CD4-positive, alpha-beta T cell treated with Interleukin-6 at 100 ng/mL for 8 hours (primary cell): ENCODE data around the gene BAIAP2L1.
"Not testable (repeated sequence)": the region's sequence is repeated elsewhere in the genome, so short reads cannot be mapped to it uniquely, and the experiment has no call there.

Experiments
- DNase-seq: peaks from one replicate; pipeline ENCODE4 v3.0.0-alpha.2; 2020; ENCODE audit warnings: mixed read lengths, low spot score

BAIAP2L1 gene

GRCh38 chr7:98319176-98319575 lies 81.7 kb downstream of the BAIAP2L1 start:
- DNase-seq: no peak

GRCh38 chr7:98317366-98318040 lies 83.4 kb downstream of the BAIAP2L1 start:
- no peak for DNase-seq

- DNase-seq: not testable (repeated sequence)
These were observed 84.8 kb downstream of the BAIAP2L1 start for GRCh38 chr7:98315994-98316527.

- DNase-seq: no peak
These were observed 85.4 kb downstream of the BAIAP2L1 start for GRCh38 chr7:98315318-98315993.

DNA sequence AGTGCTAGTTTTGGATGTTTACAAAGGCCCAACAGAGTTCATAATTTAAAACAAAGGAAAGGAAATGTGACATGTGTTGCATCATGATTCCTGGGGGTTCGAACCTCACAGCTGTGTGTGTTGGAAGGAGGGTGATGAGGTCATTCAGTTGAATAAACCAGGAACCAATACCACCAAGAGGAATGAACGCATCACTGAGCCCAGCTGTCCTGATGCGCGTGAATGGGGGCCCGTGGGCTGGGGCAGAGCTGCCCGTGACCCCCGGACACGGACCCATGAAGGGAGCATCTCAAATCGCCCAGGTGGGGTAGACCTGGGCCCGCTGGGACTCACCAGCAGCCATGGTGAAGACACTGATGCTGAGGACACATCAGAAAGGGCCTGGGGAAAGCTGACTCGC lies 86.4 kb downstream of the BAIAP2L1 start:
- DNase-seq: no peak

- no peak for DNase-seq
These were observed 88.7 kb downstream of the BAIAP2L1 start for GRCh38 chr7:98312201-98312600.

- no peak for DNase-seq
These were observed 91.3 kb downstream of the BAIAP2L1 start for GRCh38 chr7:98309566-98309965.

GRCh38 chr7:98307971-98308466 lies 92.9 kb downstream of the BAIAP2L1 start:
- no peak for DNase-seq

DNA sequence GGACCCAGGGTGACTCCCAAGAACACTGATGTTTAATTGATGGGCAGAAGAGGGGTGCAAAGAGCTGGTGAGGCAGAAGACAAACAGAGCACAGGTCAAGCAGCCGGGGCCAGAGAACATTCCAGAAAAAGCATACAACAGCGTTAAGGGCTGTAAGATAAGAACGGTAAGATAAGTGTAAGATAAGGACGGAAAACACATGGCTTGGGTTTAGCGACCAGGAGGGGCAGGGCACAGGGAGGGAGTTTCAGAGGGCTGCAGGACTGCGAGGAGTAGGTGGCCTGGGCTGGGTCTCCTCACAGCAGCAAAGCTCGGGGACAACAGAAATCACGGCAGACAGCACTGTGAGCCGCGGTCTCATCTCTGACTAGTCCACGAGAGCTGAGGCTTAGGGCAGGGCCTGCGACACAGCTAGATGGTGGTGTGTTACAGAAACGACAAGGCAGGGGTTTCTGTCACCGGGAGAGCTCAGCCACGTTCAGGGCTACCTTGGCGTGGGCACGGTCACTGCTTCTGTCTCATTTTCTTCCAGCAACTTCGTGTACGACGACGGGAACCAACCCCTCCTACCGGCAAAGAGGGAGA lies 94.8 kb downstream of the BAIAP2L1 start:
- DNase-seq: no peak

DNA sequence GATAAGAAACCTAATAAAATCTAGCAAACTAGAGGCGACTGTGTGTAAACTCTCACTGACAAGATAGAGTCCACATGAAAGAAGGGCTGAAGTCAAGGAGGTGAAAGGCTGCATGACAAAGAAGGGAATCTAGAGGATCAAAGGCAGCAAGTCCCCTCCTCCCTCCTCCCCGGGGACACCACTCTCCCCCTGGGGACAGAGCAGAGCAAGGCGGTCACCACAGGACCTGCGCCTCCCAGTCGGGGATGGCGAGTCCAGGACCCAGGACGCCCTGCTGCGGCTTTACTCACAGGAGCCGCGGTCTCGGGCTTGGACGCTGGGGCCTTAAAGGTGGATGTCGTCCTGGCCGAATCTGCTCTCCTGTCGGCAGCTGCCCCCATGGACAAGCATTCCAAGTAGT lies 97.0 kb downstream of the BAIAP2L1 start:
- DNase-seq: no peak

- no peak for DNase-seq
These were observed 97.6 kb downstream of the BAIAP2L1 start for GRCh38 chr7:98303176-98303865.

- no peak for DNase-seq
These were observed 99.0 kb downstream of the BAIAP2L1 start for GRCh38 chr7:98301693-98302470.

- no peak for DNase-seq
These were observed 100.1 kb downstream of the BAIAP2L1 start for GRCh38 chr7:98300595-98301372.

- DNase-seq: no peak
These were observed 103.1 kb downstream of the BAIAP2L1 start for GRCh38 chr7:98297626-98298286.

DNA sequence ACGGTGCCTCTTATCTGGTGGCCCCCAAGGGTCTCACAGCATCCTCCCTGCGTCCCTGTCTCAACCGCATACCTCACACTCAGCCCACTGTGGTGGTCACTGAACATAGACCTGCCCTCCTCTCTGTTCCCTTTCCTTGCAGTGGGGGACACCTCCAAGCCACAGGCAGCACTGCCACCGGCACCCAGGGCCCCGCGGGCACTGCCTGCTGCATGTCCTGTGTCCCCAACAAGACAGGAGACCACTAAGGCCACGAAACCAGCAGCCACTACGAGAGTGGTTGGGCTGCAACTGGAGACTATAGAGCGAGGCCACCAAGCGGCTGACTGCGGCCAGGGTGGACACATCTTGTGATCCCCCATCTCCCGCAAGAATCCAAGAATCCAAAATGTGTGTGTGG lies 104.1 kb downstream of the BAIAP2L1 start:
- DNase-seq: no peak

DNA sequence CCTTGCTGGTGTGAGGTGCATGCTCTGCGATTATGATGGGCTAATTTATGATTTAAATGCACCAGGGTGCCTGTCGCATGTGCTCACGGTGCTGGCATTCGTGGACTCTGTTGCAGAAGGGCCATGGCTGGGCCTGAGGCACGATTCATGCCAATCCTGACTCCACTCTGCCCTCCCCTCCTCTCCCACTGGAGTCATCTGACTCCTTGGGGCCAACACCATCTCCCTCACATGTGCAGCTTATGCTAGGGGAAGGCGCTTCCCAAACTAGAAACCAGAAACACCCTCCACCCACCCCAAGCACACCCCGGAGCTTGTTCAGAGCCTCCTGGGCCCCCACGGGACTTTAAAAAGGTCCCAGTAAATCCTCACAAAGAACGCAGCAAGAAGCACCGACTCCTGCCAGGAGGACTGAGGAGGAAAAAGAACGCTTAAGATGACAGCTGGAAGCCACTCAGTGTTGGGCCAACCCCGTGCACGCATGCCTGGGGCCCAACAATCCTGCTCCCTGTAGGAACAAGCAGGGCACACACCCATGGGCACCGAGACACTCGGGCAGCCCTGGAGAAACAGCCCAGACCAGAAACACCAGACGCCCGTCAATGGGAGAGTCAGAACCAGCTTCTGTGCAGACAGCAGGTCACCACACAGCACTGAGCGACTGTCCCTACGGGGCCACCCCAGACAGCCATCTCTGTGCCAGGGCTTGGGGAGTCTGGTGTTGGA lies 105.3 kb downstream of the BAIAP2L1 start:
- DNase-seq: no peak

DNA sequence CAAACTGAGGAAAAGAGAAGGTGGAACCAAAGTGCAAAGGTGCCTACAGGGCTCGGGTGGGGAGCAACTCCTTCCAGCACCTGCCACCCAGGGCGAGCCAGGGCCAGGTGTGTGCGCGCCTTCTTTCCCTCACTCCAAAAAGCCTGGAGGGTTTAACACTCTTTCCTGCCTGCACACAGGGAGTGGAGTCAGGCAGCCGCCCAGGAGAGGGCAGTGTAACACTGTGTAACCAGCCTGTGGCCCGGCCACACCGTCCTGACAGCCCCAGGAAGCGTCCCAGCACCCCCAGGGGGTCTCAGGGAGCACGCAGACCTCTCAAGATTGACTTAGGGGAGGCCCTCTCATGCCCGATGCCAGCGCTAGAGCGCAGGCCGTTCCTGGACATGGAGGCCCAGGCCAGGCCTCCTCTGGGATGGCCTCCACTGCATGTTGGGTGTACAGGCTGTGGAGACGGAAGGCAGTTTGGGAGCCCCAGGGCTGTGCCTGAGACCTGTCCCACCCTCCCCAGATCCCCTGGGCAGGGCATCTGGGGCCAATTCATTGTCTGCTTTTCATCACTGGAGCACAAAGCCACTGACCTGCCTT lies 106.0 kb downstream of the BAIAP2L1 start:
- DNase-seq: no peak

GRCh38 chr7:98294326-98294725 lies 106.6 kb downstream of the BAIAP2L1 start:
- no peak for DNase-seq

GRCh38 chr7:98293746-98294145 lies 107.1 kb downstream of the BAIAP2L1 start:
- DNase-seq: no peak
